Activated T-cell treated with anti-CD3 and anti-CD28 coated beads, Interleukin-2, amount 50 U/mL, for 4 hours (primary cell): ENCODE measurements around the gene CMTM8. TPM values are rescaled to one million over a fixed set of nuclear protein-coding genes. Genes with fewer than 3 reads are reported as not detected.

Source experiments
- ATAC-seq, 2 donors: fragments of 200-7000 bp; cut with Tn5 transposase; one replicate each; pipeline ENCODE4 v1.10.0; 2021
- DNase-seq: peaks from one replicate; pipeline ENCODE4 v3.0.0-alpha.2; 2020
- H3K27me3 Mint-ChIP-seq: one replicate; pipeline ENCODE4 v1.8.0; 2021; ENCODE audit warnings: low read depth, mixed read lengths
- H3K36me3 Mint-ChIP-seq: one replicate; pipeline ENCODE4 v1.8.0; 2022; ENCODE audit warnings: mixed read lengths; ENCODE audit not compliant: insufficient read depth
- H3K4me1 Mint-ChIP-seq: one replicate; pipeline ENCODE4 v1.8.0; 2021; ENCODE audit warnings: low read depth, mixed read lengths
- H3K4me3 Mint-ChIP-seq: one replicate; pipeline ENCODE4 v1.8.0; 2021; ENCODE audit warnings: mild to moderate bottlenecking, moderate library complexity, mixed read lengths
- H3K9me3 Mint-ChIP-seq: one replicate; pipeline ENCODE4 v1.8.0; 2021; ENCODE audit warnings: mixed read lengths
- total RNA-seq, 3 donors: library from RNA; stranded (reverse); gene quantifications; one replicate each; pipeline ENCODE4 v1.2.1, GENCODE V29; 2021

CMTM8 gene
- total RNA-seq, 3 donors from 2014 or later = 3.9 to 6.3 (median 4.7) TPM

- H3K27me3 Mint-ChIP-seq = no peaks in the 10 kb centered on the region
- no peaks in the 10 kb centered on the region for H3K36me3 Mint-ChIP-seq
- peaks cover 43% of the 10 kb centered on the region for H3K4me1 Mint-ChIP-seq
- DNase-seq (no peak), ATAC-seq (peak; percentile 39 to 56)
- H3K4me3 Mint-ChIP-seq = peak overlapping the region; percentile 13
- no peaks in the 10 kb centered on the region for H3K9me3 Mint-ChIP-seq
Measured at GRCh38 chr3:32335365-32336112, 97.1 kb downstream of the CMTM8 start.

- DNase-seq (no peak), ATAC-seq (no peak)
- Mint-ChIP-seq H3K27me3 (no peaks in the 10 kb centered on the region), H3K4me3 (no peak overlapping the region), H3K36me3 (no peaks in the 10 kb centered on the region), H3K9me3 (no peaks in the 10 kb centered on the region), H3K4me1 (peaks cover 39% of the 10 kb centered on the region)
Measured at GRCh38 chr3:32336113-32336498, 97.6 kb downstream of the CMTM8 start.

GRCh38 chr3:32337505-32337904 lies 99.0 kb downstream of the CMTM8 start:
- no peaks in the 10 kb centered on the region for H3K27me3 Mint-ChIP-seq
- H3K4me1 Mint-ChIP-seq = peaks cover 27% of the 10 kb centered on the region
- H3K4me3 Mint-ChIP-seq = no peak overlapping the region
- ATAC-seq (no peak), DNase-seq (no peak)
- H3K36me3 Mint-ChIP-seq = no peaks in the 10 kb centered on the region
- H3K9me3 Mint-ChIP-seq = no peaks in the 10 kb centered on the region

DNA sequence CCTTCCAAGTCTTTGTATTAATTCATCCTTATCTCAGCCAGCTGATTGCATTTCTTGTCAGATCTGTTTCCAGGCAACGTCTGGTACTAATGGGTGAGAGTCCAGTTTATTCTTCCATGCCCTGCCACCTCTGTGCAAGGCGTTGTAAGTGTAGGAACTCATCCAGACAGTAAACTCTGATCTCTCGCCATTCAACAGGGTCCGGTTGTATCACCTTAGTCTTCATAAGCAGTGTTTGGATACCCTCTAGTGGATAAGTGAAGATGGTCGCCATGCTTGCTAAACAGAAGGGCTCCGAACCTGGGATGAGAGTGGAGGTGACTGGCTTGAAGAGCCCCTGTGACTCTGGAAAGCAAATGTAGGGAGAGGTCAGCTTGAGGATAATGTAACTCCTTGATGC lies 101.6 kb downstream of the CMTM8 start:
- Mint-ChIP-seq H3K4me3 (no peak overlapping the region), H3K9me3 (no peaks in the 10 kb centered on the region), H3K4me1 (peaks cover 19% of the 10 kb centered on the region), H3K36me3 (no peaks in the 10 kb centered on the region), H3K27me3 (no peaks in the 10 kb centered on the region)
- ATAC-seq (peak; percentile 58 to 72), DNase-seq (peak; percentile 23)

- Mint-ChIP-seq H3K9me3 (no peaks in the 10 kb centered on the region), H3K4me1 (peaks cover 12% of the 10 kb centered on the region), H3K4me3 (no peak overlapping the region), H3K27me3 (no peaks in the 10 kb centered on the region), H3K36me3 (no peaks in the 10 kb centered on the region)
- DNase-seq (no peak), ATAC-seq (no peak)
Measured at GRCh38 chr3:32340611-32341365, 102.3 kb downstream of the CMTM8 start.

- ATAC-seq (no peak), DNase-seq (no peak)
- no peak overlapping the region for H3K4me3 Mint-ChIP-seq
- peaks cover 10% of the 10 kb centered on the region for H3K4me1 Mint-ChIP-seq
- no peaks in the 10 kb centered on the region for H3K36me3 Mint-ChIP-seq
- no peaks in the 10 kb centered on the region for H3K9me3 Mint-ChIP-seq
- H3K27me3 Mint-ChIP-seq = no peaks in the 10 kb centered on the region
Measured at GRCh38 chr3:32347343-32348125, 109.1 kb downstream of the CMTM8 start.

DNA sequence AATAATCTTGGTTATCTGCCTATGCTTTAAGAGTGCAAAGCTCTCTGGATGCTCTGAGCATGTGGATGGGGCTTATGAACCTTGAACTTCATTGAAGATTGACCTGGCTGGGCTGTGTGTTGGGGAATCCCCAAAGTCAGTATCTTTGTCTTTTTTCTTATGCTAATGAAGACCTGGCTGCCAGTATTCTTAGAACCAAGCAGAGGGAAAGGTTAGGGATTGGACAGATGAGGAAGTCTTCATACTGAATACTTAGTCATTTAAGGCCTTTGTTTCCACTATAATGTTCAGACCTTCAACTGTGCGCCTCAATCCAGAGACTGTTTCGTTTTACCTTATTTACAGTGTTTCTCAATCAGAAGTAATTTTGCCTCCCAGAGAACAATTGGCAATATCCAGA lies 110.7 kb downstream of the CMTM8 start:
- no peaks in the 10 kb centered on the region for H3K9me3 Mint-ChIP-seq
- no peak for DNase-seq
- H3K4me1 Mint-ChIP-seq = peaks cover 10% of the 10 kb centered on the region
- H3K4me3 Mint-ChIP-seq = no peak overlapping the region
- no peaks in the 10 kb centered on the region for H3K27me3 Mint-ChIP-seq
- H3K36me3 Mint-ChIP-seq = no peaks in the 10 kb centered on the region
- ATAC-seq = no peak

DNA sequence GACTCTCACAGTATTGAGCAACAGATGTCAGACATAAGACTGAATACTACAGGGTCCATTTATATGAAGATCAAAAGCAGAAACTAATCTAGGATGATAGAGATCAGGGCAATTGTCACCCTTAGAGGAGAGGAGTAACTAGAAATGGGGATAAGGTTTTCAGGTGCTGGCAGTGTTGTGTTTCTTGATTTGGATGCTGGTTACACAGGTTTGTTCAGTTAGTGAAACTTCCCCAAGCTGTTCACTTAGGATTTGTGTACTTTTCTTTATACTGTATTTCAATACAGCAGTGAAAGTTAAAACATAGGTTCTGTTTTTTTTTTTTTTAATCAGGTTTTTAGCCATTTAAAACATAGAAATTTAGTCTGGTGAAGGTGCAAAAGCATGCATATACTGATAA lies 114.1 kb downstream of the CMTM8 start:
- Mint-ChIP-seq H3K4me3 (no peak overlapping the region), H3K4me1 (peaks cover 7% of the 10 kb centered on the region), H3K36me3 (peaks cover 4% of the 10 kb centered on the region), H3K9me3 (no peaks in the 10 kb centered on the region), H3K27me3 (no peaks in the 10 kb centered on the region)
- ATAC-seq (no peak), DNase-seq (no peak)

DNA sequence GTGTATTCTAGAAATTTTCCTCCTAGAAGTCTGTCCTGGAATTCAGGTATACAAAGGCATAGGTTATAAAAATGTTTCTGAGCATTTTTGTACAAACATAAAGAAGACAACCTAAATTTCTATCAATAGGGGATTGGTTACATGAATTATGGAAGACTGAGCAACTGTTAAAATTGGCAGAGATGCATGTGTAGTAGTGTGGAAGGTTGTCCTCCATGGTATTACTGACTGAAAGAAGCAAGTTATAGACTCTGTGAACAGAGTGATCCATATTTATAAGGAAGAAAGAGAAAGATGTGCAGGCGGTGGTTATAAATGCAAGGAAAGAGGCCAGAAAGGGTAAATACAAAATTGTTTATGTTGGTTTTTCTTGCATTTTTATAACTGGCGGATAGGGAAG lies 114.9 kb downstream of the CMTM8 start:
- Mint-ChIP-seq H3K4me1 (peaks cover 3% of the 10 kb centered on the region), H3K9me3 (no peaks in the 10 kb centered on the region), H3K27me3 (no peaks in the 10 kb centered on the region), H3K4me3 (no peak overlapping the region), H3K36me3 (peaks cover 4% of the 10 kb centered on the region)
- DNase-seq = no peak
- ATAC-seq = no peak

DNA sequence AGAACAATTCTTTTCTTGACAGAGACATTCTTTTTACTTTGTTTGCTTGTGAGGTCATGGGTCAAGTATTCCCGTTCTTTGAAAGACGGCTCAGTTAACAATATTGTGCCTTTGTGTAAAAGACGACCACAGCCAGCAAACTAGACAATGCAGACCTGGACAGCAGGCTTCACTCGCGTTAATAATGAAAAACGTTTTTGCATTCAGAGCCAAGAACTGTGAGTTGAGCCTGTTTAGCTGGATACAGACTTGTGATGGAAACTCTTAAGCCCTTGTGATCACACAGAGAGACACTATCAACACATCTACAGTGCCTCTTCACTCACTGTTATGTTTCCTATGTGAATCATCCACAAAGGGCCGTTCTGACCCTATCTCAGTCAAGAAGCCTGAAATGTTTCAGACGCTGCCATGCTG lies 115.9 kb downstream of the CMTM8 start:
- H3K4me1 Mint-ChIP-seq = no peaks in the 10 kb centered on the region
- no peak overlapping the region for H3K4me3 Mint-ChIP-seq
- no peaks in the 10 kb centered on the region for H3K9me3 Mint-ChIP-seq
- DNase-seq (no peak), ATAC-seq (no peak)
- H3K36me3 Mint-ChIP-seq = peaks cover 7% of the 10 kb centered on the region
- H3K27me3 Mint-ChIP-seq = no peaks in the 10 kb centered on the region

GRCh38 chr3:32355751-32356291 lies 117.3 kb downstream of the CMTM8 start:
- H3K36me3 Mint-ChIP-seq = peaks cover 14% of the 10 kb centered on the region
- no peaks in the 10 kb centered on the region for H3K27me3 Mint-ChIP-seq
- DNase-seq (no peak), ATAC-seq (no peak)
- H3K4me1 Mint-ChIP-seq = no peaks in the 10 kb centered on the region
- no peaks in the 10 kb centered on the region for H3K9me3 Mint-ChIP-seq
- H3K4me3 Mint-ChIP-seq = no peak overlapping the region

DNA sequence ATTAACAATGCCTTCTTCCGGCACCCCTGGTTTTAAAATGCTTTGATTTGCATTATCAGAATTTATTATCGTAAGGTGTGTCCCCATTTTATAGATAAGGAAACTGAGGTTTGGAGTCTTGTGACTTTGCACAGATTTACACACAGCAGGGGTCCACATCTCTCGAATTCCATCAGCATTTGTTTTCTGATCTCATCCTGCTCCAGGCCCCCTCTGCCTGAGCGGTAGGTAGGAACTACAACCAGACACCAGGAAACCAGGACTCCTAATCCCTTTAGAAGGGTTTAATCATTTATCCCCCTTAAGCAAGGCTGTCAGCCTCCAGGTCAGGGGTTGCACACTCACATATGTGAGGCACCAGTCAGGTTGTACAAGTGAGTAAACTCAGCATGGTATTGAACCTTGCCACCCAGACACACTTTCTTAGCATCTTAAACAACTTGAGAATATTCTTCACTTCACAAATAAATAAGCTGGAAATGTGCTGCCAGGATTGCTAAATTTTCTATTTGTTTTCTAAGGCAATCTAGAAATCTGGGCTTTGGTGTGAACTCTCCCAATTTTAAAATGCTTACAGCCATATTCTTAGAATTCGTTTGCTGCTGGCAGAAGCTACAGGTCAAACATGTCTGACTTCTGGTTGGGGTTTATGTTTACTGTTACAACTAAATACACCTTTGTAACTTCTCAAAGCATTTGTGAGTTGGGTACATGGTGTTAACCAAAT lies 121.4 kb downstream of the CMTM8 start:
- ATAC-seq (no peak), DNase-seq (no peak)
- Mint-ChIP-seq H3K9me3 (no peaks in the 10 kb centered on the region), H3K4me1 (no peaks in the 10 kb centered on the region), H3K27me3 (no peaks in the 10 kb centered on the region), H3K36me3 (peaks cover 19% of the 10 kb centered on the region), H3K4me3 (no peak overlapping the region)

DNA sequence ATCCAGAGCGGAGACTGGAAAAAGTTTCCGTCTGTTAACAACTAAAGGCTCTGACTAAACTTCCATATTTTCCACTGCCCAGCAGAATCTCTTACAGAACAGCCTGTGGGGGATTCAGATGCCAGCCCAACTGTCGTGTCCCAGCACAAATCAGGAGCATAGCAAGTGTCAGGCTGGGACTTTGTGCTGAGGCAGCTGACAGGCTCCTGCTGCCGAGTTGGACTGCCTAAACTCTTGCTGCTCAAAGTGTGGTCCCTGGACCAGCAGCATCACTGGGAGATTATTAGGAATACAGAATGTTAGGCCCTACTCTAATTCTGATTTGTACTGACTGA lies 122.0 kb downstream of the CMTM8 start:
- Mint-ChIP-seq H3K27me3 (no peaks in the 10 kb centered on the region), H3K9me3 (no peaks in the 10 kb centered on the region), H3K4me1 (no peaks in the 10 kb centered on the region), H3K36me3 (peaks cover 18% of the 10 kb centered on the region), H3K4me3 (no peak overlapping the region)
- no peak for DNase-seq
- no peak for ATAC-seq
